OCI-LY1 (cell line): ENCODE data around the gene KANSL3.

Experiments used
- H2AFZ ChIP-seq: fragments of 200-600 bp; sonication (generic), shearing (Covaris generic); 2 replicates; pipeline ENCODE4 v1.6.0; 2014; ENCODE audit warnings: antibody characterized with exemption, mild to moderate bottlenecking, low read length
- H3F3A ChIP-seq: fragments of 200-600 bp; sonication (generic), shearing (Covaris generic); 2 replicates; pipeline ENCODE4 v1.6.0; 2014; ENCODE audit warnings: mild to moderate bottlenecking, antibody characterized with exemption, low read length, moderate library complexity; ENCODE audit not compliant: insufficient read depth
- H3K27ac ChIP-seq: fragments of 200-600 bp; sonication (generic); 2 replicates; pipeline ENCODE4 v1.5.1; 2014; ENCODE audit warnings: low read length, mixed run types, mild to moderate bottlenecking, low read depth; ENCODE audit not compliant: poor library complexity, severe bottlenecking
- H3K27me3 ChIP-seq: fragments of 200-600 bp; sonication (generic); 2 replicates; pipeline ENCODE4 v1.6.0; 2014; ENCODE audit warnings: antibody characterized with exemption, mild to moderate bottlenecking, low read length, moderate library complexity; ENCODE audit not compliant: insufficient read depth
- H3K36me3 ChIP-seq: fragments of 200-600 bp; sonication (generic); 2 replicates; pipeline ENCODE4 v1.6.1; 2014; ENCODE audit warnings: mild to moderate bottlenecking, antibody characterized with exemption, low read length, moderate library complexity, mixed read lengths; ENCODE audit not compliant: insufficient read depth
- H3K4me1 ChIP-seq: fragments of 200-600 bp; sonication (generic); 2 replicates; pipeline ENCODE4 v1.5.1; 2014; ENCODE audit warnings: mild to moderate bottlenecking, low read length, moderate library complexity; ENCODE audit not compliant: insufficient read depth, severe bottlenecking
- H3K4me2 ChIP-seq: fragments of 200-600 bp; sonication (generic), shearing (Covaris generic); 2 replicates; pipeline ENCODE4 v1.6.1; 2014; ENCODE audit warnings: low read length
- H3K4me3 ChIP-seq: fragments of 200-600 bp; sonication (generic); 2 replicates; pipeline ENCODE4 v1.5.1; 2014; ENCODE audit warnings: low read length, low read depth, mild to moderate bottlenecking, mixed read lengths; ENCODE audit not compliant: poor library complexity, severe bottlenecking
- H3K79me2 ChIP-seq: fragments of 200-600 bp; shearing (Covaris generic); 2 replicates; pipeline ENCODE4 v1.6.1; 2016; ENCODE audit warnings: mixed run types, low read length, mixed read lengths; ENCODE audit not compliant: insufficient read depth
- H3K9ac ChIP-seq: fragments of 200-600 bp; sonication (generic), shearing (Covaris generic); 2 replicates; pipeline ENCODE4 v1.6.1; 2014; ENCODE audit warnings: mild to moderate bottlenecking, low read length, mixed read lengths
- H3K9me2 ChIP-seq: fragments of 200-600 bp; sonication (generic), shearing (Covaris generic); 2 replicates; pipeline ENCODE4 v1.6.1; 2014; ENCODE audit warnings: low read depth, mild to moderate bottlenecking, low read length, mixed read lengths
- H3K9me3 ChIP-seq: fragments of 200-600 bp; shearing (Covaris generic); 2 replicates; pipeline ENCODE4 v1.6.1; 2014; ENCODE audit warnings: low read length, mixed read lengths
- H4K20me1 ChIP-seq: fragments of 200-600 bp; sonication (generic), shearing (Covaris generic); 2 replicates; pipeline ENCODE4 v1.6.0; 2016; ENCODE audit warnings: mild to moderate bottlenecking, low read length; ENCODE audit not compliant: insufficient read depth
- EZH2 ChIP-seq: fragments of 200-600 bp; sonication (generic), shearing (Covaris generic); IDR thresholded peaks from 2 replicates; pipeline ENCODE4 v1.8.0; 2017; ENCODE audit warnings: borderline replicate concordance, mixed run types, mild to moderate bottlenecking, antibody characterized with exemption, low read length, moderate library complexity, mixed read lengths
- TF ChIP-seq, protein P1 (sequence below): fragments of 200-600 bp; sonication (generic), shearing (Covaris generic); IDR thresholded peaks from 2 replicates; pipeline ENCODE4 v1.5.1; 2017; ENCODE audit warnings: mild to moderate bottlenecking, antibody characterized with exemption, low read length, moderate library complexity, mixed read lengths

Gene KANSL3

DNA sequence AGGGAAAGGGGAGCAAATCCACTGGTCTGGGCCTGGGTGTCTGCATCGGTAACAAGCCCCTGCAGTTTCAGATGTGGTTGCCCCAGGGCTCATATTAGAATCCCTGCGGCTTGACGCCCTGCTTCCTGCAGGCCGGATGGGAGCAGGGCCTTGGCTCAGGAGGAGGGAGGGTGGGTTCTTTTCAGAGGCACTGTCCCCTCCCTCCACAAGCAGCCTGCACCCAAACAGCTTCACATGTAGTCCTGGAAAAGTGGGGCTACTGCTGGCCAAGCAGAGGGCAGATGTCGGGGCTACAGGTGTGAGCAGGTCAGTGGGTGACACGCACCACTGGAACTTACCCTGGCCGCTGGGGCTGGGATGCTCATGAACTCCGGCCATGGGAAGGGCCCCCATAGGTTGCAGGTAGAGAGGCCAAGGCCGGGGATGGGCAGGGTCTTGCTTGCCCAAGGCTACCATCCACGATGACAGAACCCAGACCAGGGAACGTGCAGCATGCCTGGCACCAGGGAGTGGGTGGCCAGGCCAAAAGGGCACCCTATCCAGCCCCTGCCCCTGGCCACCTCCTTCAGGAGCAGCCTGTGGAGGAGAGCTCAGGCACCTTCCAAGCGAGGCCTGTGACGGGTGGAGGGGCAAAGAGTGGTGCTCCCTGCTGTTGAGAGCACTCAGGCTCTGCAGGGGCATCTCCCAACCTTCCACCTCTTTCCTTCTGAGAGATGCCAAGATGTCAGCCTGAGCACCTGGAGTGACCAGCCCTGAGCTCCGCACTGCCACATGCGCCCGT lies 84.7 kb downstream of the KANSL3 start:
- no peaks in the 10 kb centered on the region for H3K27me3 ChIP-seq
- no peaks in the 10 kb centered on the region for H3K36me3 ChIP-seq
- TF ChIP-seq, protein P1, sequence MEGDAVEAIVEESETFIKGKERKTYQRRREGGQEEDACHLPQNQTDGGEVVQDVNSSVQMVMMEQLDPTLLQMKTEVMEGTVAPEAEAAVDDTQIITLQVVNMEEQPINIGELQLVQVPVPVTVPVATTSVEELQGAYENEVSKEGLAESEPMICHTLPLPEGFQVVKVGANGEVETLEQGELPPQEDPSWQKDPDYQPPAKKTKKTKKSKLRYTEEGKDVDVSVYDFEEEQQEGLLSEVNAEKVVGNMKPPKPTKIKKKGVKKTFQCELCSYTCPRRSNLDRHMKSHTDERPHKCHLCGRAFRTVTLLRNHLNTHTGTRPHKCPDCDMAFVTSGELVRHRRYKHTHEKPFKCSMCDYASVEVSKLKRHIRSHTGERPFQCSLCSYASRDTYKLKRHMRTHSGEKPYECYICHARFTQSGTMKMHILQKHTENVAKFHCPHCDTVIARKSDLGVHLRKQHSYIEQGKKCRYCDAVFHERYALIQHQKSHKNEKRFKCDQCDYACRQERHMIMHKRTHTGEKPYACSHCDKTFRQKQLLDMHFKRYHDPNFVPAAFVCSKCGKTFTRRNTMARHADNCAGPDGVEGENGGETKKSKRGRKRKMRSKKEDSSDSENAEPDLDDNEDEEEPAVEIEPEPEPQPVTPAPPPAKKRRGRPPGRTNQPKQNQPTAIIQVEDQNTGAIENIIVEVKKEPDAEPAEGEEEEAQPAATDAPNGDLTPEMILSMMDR = no peak
- no peak for TF ChIP-seq EZH2
- no peaks in the 10 kb centered on the region for H4K20me1 ChIP-seq
- H3K4me1 ChIP-seq = no peaks in the 10 kb centered on the region
- no peak overlapping the region for H2AFZ ChIP-seq
- no peak overlapping the region for H3K9ac ChIP-seq
- no peaks in the 10 kb centered on the region for H3K9me2 ChIP-seq
- no peak overlapping the region for H3K4me3 ChIP-seq
- H3F3A ChIP-seq = no peaks in the 10 kb centered on the region
- H3K9me3 ChIP-seq = no peaks in the 10 kb centered on the region
- H3K79me2 ChIP-seq = no peaks in the 10 kb centered on the region
- no peak overlapping the region for H3K27ac ChIP-seq
- no peak overlapping the region for H3K4me2 ChIP-seq

DNA sequence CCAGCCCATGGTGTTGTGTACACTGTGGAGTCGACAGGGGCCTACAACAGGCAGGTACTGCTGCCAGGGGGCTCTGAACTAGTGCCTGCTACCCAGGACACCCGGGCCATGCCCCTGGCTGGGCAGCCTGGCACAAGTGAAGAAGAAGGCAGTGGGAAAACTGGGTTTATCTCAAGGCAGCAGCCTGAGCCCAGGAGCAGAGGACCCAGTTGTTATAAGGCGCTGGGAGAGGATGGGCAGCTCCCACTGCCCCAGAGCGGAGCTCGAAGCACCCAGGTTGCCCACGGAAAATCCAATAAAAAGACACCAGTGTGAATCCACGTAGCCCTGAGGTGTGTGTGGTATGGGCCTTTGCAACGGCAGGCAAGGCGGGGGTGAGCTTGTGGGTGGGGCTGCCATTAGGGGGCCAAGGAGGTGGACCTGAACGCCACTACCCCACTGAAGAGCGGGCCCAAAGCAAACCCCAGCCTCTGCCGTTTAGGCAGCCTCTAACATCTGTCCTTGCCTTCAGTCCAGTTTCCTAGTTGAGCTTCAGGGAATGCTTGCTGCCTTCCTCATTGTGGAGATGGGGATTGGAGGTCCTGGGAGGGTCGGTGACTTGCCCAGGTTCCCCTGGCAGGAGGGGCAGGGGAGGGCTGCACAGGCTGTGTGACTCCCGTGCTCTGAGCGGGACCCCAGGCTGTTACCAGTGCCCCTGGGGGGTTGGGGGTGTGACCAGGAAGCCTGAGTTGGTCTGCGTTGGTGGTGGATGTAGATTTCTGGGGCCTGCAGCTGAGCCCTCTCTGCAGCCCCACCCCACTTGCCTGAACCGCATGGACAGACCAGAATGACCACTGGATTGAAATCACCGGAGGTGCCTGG lies 85.6 kb downstream of the KANSL3 start:
- Histone ChIP-seq H3K27ac (no peak overlapping the region), H3K27me3 (no peaks in the 10 kb centered on the region), H3K79me2 (no peaks in the 10 kb centered on the region), H2AFZ (no peak overlapping the region), H3K9me2 (no peaks in the 10 kb centered on the region), H3K36me3 (no peaks in the 10 kb centered on the region), H3K9ac (no peak overlapping the region), H4K20me1 (no peaks in the 10 kb centered on the region), H3K4me3 (no peak overlapping the region), H3K4me2 (no peak overlapping the region), H3K9me3 (no peaks in the 10 kb centered on the region), H3F3A (no peaks in the 10 kb centered on the region), H3K4me1 (no peaks in the 10 kb centered on the region)
- TF ChIP-seq, protein P1 = no peak
- no peak for TF ChIP-seq EZH2

DNA sequence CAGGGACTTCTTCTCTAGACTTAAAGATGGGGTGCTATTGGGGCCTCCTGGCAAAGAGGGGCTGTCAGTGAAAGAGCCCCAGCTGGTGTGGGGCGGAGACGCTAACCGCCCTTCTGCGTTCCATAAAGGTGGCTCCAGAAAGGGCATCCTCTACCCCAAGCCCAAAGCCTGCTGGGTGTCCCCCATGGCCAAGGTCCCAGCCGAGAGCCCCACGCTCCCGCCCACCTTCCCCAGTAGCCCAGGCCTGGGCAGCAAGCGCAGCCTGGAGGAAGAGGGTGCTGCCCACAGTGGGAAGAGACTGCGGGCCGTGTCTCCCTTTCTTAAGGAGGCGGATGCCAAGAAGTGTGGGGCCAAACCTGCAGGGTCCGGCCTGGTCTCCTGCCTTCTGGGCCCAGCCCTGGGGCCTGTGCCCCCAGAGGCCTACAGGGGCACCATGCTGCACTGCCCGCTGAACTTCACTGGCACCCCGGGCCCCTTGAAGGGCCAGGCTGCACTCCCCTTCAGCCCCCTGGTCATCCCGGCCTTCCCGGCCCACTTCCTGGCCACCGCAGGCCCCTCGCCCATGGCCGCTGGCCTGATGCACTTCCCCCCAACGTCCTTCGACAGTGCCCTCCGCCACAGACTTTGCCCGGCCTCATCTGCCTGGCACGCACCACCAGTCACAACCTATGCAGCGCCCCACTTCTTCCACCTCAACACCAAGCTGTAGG lies 86.4 kb downstream of the KANSL3 start:
- Histone ChIP-seq H3K9ac (no peak overlapping the region), H3K9me2 (no peaks in the 10 kb centered on the region), H3K27ac (no peak overlapping the region), H4K20me1 (no peaks in the 10 kb centered on the region), H3K4me2 (no peak overlapping the region), H3K79me2 (no peaks in the 10 kb centered on the region), H2AFZ (no peak overlapping the region), H3K9me3 (no peaks in the 10 kb centered on the region), H3K4me1 (no peaks in the 10 kb centered on the region), H3F3A (no peaks in the 10 kb centered on the region), H3K4me3 (no peak overlapping the region), H3K36me3 (no peaks in the 10 kb centered on the region), H3K27me3 (no peaks in the 10 kb centered on the region)
- TF ChIP-seq EZH2 = no peak
- TF ChIP-seq, protein P1 = no peak
